ENCODE data around the gene TOLLIP. TPM values are rescaled to one million over a fixed set of nuclear protein-coding genes. Genes with fewer than 3 reads are reported as not detected.

The TOLLIP gene
- total and polyA plus RNA-seq, 2 of the 8 experiments (the other 6 are each of a cell fraction or from before 2014, with no cell fraction given), result 23.7 to 34.7 TPM

GRCh38 chr11:1260023-1260501 is 49.4 kb downstream of the TOLLIP start (continued):
- TF ChIP-seq CHD7 (IDR thresholded peaks at IDR 0.05; ENCODE audit: insufficient replicate concordance, low read length) (no peak), ZNF274 (IDR thresholded peaks at IDR 0.05; ENCODE audit: borderline replicate concordance, extremely low read depth, low read length) (no peak)
